OCI-LY3 (cell line): ENCODE measurements around the gene CUL7.

ENCODE experiments used
- H2AFZ ChIP-seq: fragments of 200-600, 300-600 bp; shearing (Covaris generic); 2 replicates; pipeline ENCODE4 v1.6.0; 2014; ENCODE audit warnings: antibody characterized with exemption, low read depth, low read length
- H3K27ac ChIP-seq: fragments of 200-600, 300-600 bp; sonication (generic); 2 replicates; pipeline ENCODE4 v1.5.1; 2014; ENCODE audit warnings: mild to moderate bottlenecking, low read length, moderate library complexity, mixed read lengths
- H3K27me3 ChIP-seq: fragments of 200-600, 300-600 bp; sonication (generic); 2 replicates; pipeline ENCODE4 v1.6.1; 2014; ENCODE audit warnings: low read depth, low read length, mixed read lengths
- H3K36me3 ChIP-seq: fragments of 200-600, 300-600 bp; sonication (generic); replicated peaks from 2 replicates; pipeline ENCODE3; 2014; ENCODE audit warnings: low read depth, low read length, mixed read lengths
- H3K4me1 ChIP-seq: fragments of 300-600, 200-600 bp; sonication (generic); 2 replicates; pipeline ENCODE4 v1.6.1; 2014; ENCODE audit warnings: low read length, mixed read lengths
- H3K4me2 ChIP-seq: fragments of 200-600, 300-600 bp; sonication (generic); 2 replicates; pipeline ENCODE4 v1.6.1; 2014; ENCODE audit warnings: low read length, mixed read lengths
- H3K4me3 ChIP-seq: fragments of 300-600, 200-600 bp; sonication (generic); 2 replicates; pipeline ENCODE4 v1.5.1; 2014; ENCODE audit warnings: antibody characterized with exemption, mild to moderate bottlenecking, low read length, moderate library complexity
- H3K79me2 ChIP-seq: fragments of 300-600, 200-600 bp; shearing (Covaris generic); 2 replicates; pipeline ENCODE4 v1.6.1; 2014; ENCODE audit warnings: mild to moderate bottlenecking, low read length, mixed read lengths
- H3K9ac ChIP-seq: fragments of 300-600, 200-600 bp; shearing (Covaris generic); 2 replicates; pipeline ENCODE4 v1.6.0; 2014; ENCODE audit warnings: mild to moderate bottlenecking, low read length, moderate library complexity
- H3K9me3 ChIP-seq: fragments of 200-600, 300-600 bp; shearing (Covaris generic); 2 replicates; pipeline ENCODE4 v1.6.1; 2014; ENCODE audit warnings: low read length, mixed read lengths; ENCODE audit not compliant: insufficient read depth
- H4K20me1 ChIP-seq: fragments of 200-600, 300-600 bp; sonication (generic); 2 replicates; pipeline ENCODE4 v1.6.1; 2016; ENCODE audit warnings: low read length, mixed read lengths; ENCODE audit not compliant: insufficient read depth
- EZH2phosphoT487 ChIP-seq: fragments of 200-600 bp; shearing (Covaris generic); IDR thresholded peaks from 2 replicates; pipeline ENCODE4 v1.6.1; 2018; ENCODE audit warnings: antibody characterized with exemption, mixed run types, low read depth
- TF ChIP-seq, protein P1 (sequence below): fragments of 200-600, 300-600 bp; sonication (generic); IDR thresholded peaks from 2 replicates; pipeline ENCODE4 v1.5.1; 2014; ENCODE audit warnings: antibody characterized with exemption, low read length, low read depth

CUL7 gene

DNA sequence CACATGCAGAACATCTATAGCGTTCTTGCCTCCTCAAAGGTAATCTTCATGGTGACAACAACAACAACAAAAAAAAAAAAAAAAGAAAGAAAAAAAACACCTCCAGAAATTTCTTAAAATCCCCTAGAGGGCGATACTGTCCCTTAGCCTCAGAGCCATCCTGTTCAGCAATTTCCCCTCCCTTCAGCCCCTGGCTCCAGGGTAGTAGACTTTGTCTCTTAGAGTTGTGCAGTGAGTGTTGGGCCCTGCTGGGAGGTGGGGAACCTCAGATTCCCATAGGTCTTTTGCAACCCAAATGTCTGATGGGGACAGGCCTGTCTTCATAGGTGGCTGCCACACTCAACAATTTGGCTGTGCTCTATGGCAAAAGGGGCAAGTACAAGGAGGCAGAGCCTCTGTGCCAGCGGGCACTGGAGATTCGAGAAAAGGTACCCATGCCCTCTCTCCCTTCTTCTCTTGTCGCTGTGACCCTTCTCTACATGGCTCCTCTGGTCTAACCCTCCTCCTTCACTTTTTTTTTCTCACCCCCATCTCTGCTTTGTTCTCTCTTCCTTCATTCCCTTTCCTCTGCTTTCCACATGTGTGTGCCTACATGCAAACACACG lies 16.5 kb upstream of the CUL7 start:
- Histone ChIP-seq H3K4me3 (no peak overlapping the region), H4K20me1 (no peaks in the 10 kb centered on the region), H3K4me1 (no peaks in the 10 kb centered on the region), H3K9ac (no peak overlapping the region), H3K27ac (no peak overlapping the region), H2AFZ (no peak overlapping the region), H3K79me2 (no peaks in the 10 kb centered on the region), H3K4me2 (no peak overlapping the region), H3K36me3 (no peaks in the 10 kb centered on the region), H3K27me3 (no peaks in the 10 kb centered on the region), H3K9me3 (no peaks in the 10 kb centered on the region)
- no peak for TF ChIP-seq EZH2phosphoT487
- TF ChIP-seq, protein P1, sequence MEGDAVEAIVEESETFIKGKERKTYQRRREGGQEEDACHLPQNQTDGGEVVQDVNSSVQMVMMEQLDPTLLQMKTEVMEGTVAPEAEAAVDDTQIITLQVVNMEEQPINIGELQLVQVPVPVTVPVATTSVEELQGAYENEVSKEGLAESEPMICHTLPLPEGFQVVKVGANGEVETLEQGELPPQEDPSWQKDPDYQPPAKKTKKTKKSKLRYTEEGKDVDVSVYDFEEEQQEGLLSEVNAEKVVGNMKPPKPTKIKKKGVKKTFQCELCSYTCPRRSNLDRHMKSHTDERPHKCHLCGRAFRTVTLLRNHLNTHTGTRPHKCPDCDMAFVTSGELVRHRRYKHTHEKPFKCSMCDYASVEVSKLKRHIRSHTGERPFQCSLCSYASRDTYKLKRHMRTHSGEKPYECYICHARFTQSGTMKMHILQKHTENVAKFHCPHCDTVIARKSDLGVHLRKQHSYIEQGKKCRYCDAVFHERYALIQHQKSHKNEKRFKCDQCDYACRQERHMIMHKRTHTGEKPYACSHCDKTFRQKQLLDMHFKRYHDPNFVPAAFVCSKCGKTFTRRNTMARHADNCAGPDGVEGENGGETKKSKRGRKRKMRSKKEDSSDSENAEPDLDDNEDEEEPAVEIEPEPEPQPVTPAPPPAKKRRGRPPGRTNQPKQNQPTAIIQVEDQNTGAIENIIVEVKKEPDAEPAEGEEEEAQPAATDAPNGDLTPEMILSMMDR: peak; percentile 67

DNA sequence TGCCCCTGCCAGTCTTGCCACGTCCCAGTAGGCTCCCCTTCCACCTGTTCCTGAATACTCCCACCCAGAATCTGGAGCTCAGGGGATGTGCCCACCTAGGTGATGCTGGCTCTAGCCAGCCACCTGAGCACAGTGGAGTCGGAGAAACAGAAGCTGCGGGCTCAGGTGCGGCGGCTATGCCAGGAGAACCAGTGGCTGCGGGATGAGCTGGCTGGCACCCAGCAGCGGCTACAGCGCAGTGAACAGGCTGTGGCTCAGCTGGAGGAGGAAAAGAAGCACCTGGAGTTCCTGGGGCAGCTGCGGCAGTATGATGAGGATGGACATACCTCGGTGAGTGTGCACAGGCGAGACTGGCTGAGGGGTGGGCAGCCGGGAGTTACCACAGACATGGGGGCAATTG lies 9.2 kb upstream of the CUL7 start:
- Histone ChIP-seq H3K27me3 (no peaks in the 10 kb centered on the region), H3K9ac (no peak overlapping the region), H3K27ac (no peak overlapping the region), H4K20me1 (no peaks in the 10 kb centered on the region), H3K36me3 (peaks cover 2% of the 10 kb centered on the region), H3K9me3 (no peaks in the 10 kb centered on the region), H3K79me2 (peaks cover 14% of the 10 kb centered on the region), H3K4me2 (no peak overlapping the region), H3K4me1 (peaks cover 12% of the 10 kb centered on the region), H3K4me3 (no peak overlapping the region), H2AFZ (no peak overlapping the region)
- TF ChIP-seq, protein P1: no peak
- no peak for TF ChIP-seq EZH2phosphoT487

DNA sequence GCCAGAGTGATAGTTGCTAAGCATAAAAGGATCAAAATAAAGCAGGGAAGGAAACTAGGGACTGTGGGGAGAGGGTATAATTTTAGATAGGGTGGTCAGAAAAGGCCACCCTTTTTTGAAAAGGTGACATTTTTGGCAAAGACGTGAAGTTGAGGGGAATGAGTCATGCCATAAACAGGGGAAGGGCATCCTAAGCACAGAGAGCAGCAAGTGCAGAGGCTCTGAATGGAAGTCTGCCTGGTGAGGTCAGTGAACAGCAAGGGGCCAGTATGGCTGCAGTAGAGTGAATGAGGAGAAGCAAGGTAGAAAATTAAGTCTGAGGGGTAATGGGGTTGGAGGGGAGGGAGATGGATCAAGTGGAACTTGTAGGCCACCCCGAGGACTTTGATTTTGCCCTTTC lies 8.2 kb upstream of the CUL7 start:
- Histone ChIP-seq H2AFZ (no peak overlapping the region), H3K9me3 (no peaks in the 10 kb centered on the region), H3K79me2 (peaks cover 18% of the 10 kb centered on the region), H3K36me3 (peaks cover 6% of the 10 kb centered on the region), H3K27ac (no peak overlapping the region), H4K20me1 (no peaks in the 10 kb centered on the region), H3K9ac (no peak overlapping the region), H3K4me2 (no peak overlapping the region), H3K4me1 (peaks cover 13% of the 10 kb centered on the region), H3K4me3 (no peak overlapping the region), H3K27me3 (no peaks in the 10 kb centered on the region)
- TF ChIP-seq, protein P1: no peak
- no peak for TF ChIP-seq EZH2phosphoT487

DNA sequence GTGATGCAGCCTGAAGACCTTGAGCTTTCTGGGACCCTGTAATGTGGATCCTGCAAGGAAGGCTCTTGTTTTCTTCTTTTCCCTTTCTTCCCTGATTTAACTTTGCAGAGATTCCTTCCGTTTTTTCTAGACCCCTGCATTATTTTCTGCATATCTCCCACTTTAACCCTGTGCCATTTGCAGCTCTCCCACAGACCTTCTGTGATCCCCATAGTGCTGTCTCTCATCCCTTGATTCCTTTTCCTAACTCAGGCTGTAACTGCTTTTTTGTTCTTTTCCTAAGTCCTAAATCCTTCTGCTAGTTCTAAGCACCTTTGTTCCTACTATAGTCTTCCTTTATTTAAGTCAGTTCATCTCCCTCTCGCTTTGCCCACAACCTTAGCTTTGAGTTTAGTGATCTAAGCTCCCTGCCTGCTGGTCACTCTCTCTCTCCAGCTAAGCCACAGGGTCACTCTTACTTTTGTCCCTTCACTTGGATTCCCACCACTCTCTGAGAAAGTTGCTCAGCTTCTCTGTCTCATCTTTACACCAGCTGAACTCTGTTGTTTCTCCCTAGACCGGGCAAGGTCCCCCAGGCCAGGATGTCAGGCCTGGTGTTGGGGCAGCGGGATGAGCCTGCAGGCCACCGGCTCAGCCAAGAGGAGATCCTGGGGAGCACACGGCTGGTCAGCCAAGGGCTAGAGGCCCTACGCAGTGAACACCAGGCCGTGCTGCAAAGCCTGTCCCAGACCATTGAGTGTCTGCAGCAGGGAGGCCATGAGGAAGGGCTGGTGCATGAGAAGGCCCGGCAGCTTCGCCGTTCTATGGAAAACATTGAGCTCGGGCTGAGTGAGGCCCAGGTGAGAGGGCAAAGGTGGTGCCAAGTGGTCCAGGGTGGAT lies 7.3 kb upstream of the CUL7 start:
- Histone ChIP-seq H3K79me2 (peaks cover 18% of the 10 kb centered on the region), H3K4me1 (peaks cover 13% of the 10 kb centered on the region), H2AFZ (no peak overlapping the region), H3K9me3 (no peaks in the 10 kb centered on the region), H3K4me3 (0 out of 2 replicates have a peak overlapping the region, but pooled peaks have one; percentile 76), H3K4me2 (peak overlapping the region; percentile 83), H4K20me1 (no peaks in the 10 kb centered on the region), H3K36me3 (peaks cover 8% of the 10 kb centered on the region), H3K9ac (no peak overlapping the region), H3K27me3 (no peaks in the 10 kb centered on the region), H3K27ac (no peak overlapping the region)
- TF ChIP-seq, protein P1: no peak
- TF ChIP-seq EZH2phosphoT487: no peak
